Measurements from ENCODE around the gene MCRIP1.

Gene MCRIP1

DNA sequence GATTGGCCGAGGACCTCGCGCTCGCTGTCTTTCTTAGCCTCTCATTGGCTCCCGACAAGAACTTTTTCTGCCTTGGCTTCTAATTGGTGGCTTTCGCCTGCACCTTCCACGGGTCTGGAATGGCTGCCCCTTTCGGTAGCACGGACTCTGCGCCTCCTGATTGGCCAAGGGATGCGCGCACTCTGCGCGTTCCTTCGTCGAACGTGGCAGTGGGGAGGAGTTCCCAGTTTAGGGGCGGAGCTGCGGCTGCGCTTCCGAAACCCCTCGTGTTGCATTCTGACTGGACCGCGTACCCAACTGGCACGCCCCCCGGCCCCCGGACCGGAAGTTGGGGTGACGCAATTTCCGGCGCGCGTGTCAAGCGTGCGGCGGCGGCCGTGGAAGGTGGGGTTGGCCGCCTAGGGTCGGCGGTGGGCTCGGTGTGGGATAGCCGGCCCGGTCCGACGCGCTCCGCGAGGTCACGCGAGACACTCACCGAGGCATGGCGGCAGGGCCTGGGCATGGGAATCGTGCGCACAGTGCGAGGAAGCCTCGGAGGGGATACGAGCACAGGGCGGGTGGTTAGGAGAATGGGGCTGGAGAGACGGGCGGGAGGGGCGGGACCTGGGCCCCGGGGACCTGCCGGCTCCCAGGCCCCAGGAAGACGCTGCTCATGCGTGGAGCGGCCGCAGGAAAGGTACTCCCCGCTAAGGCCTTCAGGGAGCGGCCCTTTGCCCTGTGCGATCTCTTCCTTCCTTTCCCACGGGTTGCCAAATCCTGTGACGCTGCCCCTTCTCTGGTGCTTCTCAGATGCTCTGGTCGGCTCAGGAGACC is 27.9 kb upstream of the MCRIP1 start:
- TF ChIP-seq CTCF (IDR thresholded peaks at IDR 0.05; ENCODE audit: low read depth, low read length, missing control alignments): no peak
- DNase-seq (ENCODE audit: low read depth): peak; percentile 100
- in situ Hi-C loops (cut with HindIII; ENCODE audit: low sequenced_read_pairs): no loop called here
- peak overlapping the region; percentile 89 for H3K4me3 ChIP-seq (ENCODE audit: low read depth, low read length)

DNA sequence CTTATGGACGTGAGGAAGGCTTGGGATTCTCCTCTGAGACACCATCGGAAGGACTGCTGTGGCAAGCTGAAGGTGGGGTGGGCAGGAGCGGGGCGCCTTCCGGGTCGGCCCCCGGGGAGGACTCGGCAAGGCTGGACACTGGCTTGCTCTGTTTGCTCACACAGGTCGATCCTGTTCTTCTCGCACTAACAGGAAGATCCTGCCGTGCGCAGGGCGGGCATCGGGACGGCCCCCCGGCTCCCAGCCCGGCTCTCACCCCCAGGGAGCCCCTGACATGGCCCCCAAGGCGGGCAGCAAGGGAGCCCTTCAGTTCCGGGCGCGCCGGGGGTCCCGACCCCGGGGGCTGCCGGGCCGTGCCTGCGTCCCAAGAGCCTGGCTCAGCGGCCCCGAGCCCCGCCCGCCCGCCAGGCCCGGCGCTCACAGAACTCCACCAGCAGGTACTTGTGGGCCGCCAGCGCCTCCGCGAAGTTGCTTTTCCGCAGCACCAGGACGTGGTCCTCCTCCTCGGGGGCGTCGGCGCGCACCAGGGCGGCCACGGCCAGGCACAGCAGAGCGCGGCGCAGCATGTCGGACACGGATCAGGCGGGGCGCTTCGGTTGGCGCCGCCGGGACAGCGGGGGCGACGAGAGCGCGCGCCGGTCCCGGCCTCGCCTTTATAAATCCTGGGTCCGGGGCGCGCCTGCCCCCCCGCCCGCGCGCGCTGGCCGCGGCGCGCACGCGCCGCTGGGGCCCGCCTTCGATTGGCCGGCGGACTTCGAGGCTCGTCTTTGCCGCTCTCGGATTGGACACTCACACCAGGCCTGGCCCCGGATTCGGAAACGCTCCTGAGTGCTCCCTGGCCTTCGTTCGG is 27.0 kb upstream of the MCRIP1 start, which contains the start of gene P4HB:
Gene P4HB, minus strand, starts transcription at position 630 of the 850 bp plus-strand sequence. Its CDS starts 64 bp downstream, at position 566.
- TF ChIP-seq CTCF (IDR thresholded peaks at IDR 0.05; ENCODE audit: low read depth, low read length, missing control alignments): no peak
- peak within 1 kb of the TSS; percentile 89 for H3K4me3 ChIP-seq (ENCODE audit: low read depth, low read length)
- no peak for DNase-seq (ENCODE audit: low read depth)
- in situ Hi-C loops (cut with HindIII; ENCODE audit: low sequenced_read_pairs): no loop called here

GRCh38 chr17:81858967-81859905 is 26.1 kb upstream of the MCRIP1 start:
- DNase-seq (ENCODE audit: low read depth): no peak
- no peak for TF ChIP-seq CTCF (IDR thresholded peaks at IDR 0.05; ENCODE audit: low read depth, low read length, missing control alignments)
- in situ Hi-C loops (cut with HindIII; ENCODE audit: low sequenced_read_pairs): no loop called here
- peak overlapping the region; percentile 51 for H3K4me3 ChIP-seq (ENCODE audit: low read depth, low read length)

- DNase-seq (ENCODE audit: low read depth): no peak
- no peak for TF ChIP-seq CTCF (IDR thresholded peaks at IDR 0.05; ENCODE audit: low read depth, low read length, missing control alignments)
- in situ Hi-C loops (cut with HindIII; ENCODE audit: low sequenced_read_pairs): no loop called here
- peak overlapping the region; percentile 51 for H3K4me3 ChIP-seq (ENCODE audit: low read depth, low read length)
Observed at GRCh38 chr17:81858170-81858966, 25.3 kb upstream of the MCRIP1 start.

- no peak for DNase-seq (ENCODE audit: low read depth)
- in situ Hi-C loops (cut with HindIII; ENCODE audit: low sequenced_read_pairs): no loop called here
- no peak for TF ChIP-seq CTCF (IDR thresholded peaks at IDR 0.05; ENCODE audit: low read depth, low read length, missing control alignments)
- H3K4me3 ChIP-seq (ENCODE audit: low read depth, low read length): no peak overlapping the region
Observed at GRCh38 chr17:81854974-81855774, 22.1 kb upstream of the MCRIP1 start.
